CD4-positive, alpha-beta T cell (primary cell): ENCODE measurements around the gene FAM107B. TPM values are rescaled to one million over a fixed set of nuclear protein-coding genes. Genes with fewer than 3 reads are reported as not detected.

Experiments used
- ATAC-seq: fragments of 200-7000 bp; cut with Tn5 transposase; one replicate; pipeline ENCODE4 v1.10.0; 2022; ENCODE audit warnings: mild to moderate bottlenecking; ENCODE audit not compliant: poor library complexity
- CTCF ChIA-PET: fragments of 350-600 bp; sonication (Branson Sonifier 250); formaldehyde crosslinking; loops from one replicate; lab custom pipeline; 2021; ENCODE audit warnings: antibody characterized with exemption, inconsistent platforms; lab: Charles Lee
- POLR2A ChIA-PET: fragments of 350-600 bp; sonication (Branson Sonifier 250); formaldehyde crosslinking; loops from one replicate; lab custom pipeline; 2021; ENCODE audit warnings: antibody characterized with exemption, inconsistent platforms; lab: Charles Lee
- DNase-seq, 14 experiments: peaks; one replicate each; pipeline ENCODE4 v3.0.0-alpha.2; 2013 to 2020; ENCODE audit warnings: mixed read lengths in 2 of 14
- H3K27ac ChIP-seq, 2 donors: one replicate each; pipeline versions ENCODE4 v1.5.1 to v1.7.0; 2013; ENCODE audit warnings: low read length in 2 of 2, low read depth in 1 of 2, mild to moderate bottlenecking in 1 of 2
- H3K27me3 ChIP-seq, 2 experiments: 1 replicate in 1 of 2; 2 replicates in 1 of 2; pipeline versions ENCODE4 v1.6.1 to v1.7.0; 2013; ENCODE audit warnings: low read length in 2 of 2, control low read depth in 1 of 2, mild to moderate bottlenecking in 1 of 2, moderate library complexity in 1 of 2; ENCODE audit not compliant: insufficient read depth in 2 of 2, control insufficient read depth in 1 of 2
- H3K36me3 ChIP-seq: one replicate; pipeline ENCODE4 v1.6.1; 2013; ENCODE audit warnings: low read length, control low read depth; ENCODE audit not compliant: insufficient read depth
- H3K4me1 ChIP-seq: one replicate; pipeline ENCODE4 v1.6.1; 2013; ENCODE audit warnings: low read length, control low read depth; ENCODE audit not compliant: insufficient read depth
- H3K4me3 ChIP-seq: one replicate; pipeline ENCODE4 v1.5.1; 2013; ENCODE audit warnings: mild to moderate bottlenecking, low read length, moderate library complexity
- H3K9me3 ChIP-seq, 2 experiments: 1 replicate in 1 of 2; 2 replicates in 1 of 2; pipeline versions ENCODE4 v1.6.1 to v1.7.0; 2013; ENCODE audit warnings: low read length in 2 of 2, mild to moderate bottlenecking in 2 of 2, control low read depth in 1 of 2, moderate library complexity in 1 of 2; ENCODE audit not compliant: control insufficient read depth in 1 of 2, insufficient read depth in 1 of 2
- H3K27ac Mint-ChIP-seq: one replicate; pipeline ENCODE4 v1.8.0; 2020; ENCODE audit warnings: mixed read lengths
- H3K27me3 Mint-ChIP-seq: one replicate; pipeline ENCODE4 v1.8.0; 2021; ENCODE audit warnings: mixed read lengths
- H3K36me3 Mint-ChIP-seq: one replicate; pipeline ENCODE4 v1.8.0; 2021; ENCODE audit warnings: low read depth, mixed read lengths
- H3K4me1 Mint-ChIP-seq: one replicate; pipeline ENCODE4 v1.8.0; 2021; ENCODE audit warnings: low read depth, mixed read lengths
- H3K4me3 Mint-ChIP-seq: one replicate; pipeline ENCODE4 v1.8.0; 2020; ENCODE audit warnings: mild to moderate bottlenecking, mixed read lengths
- H3K9me3 Mint-ChIP-seq: one replicate; pipeline ENCODE4 v1.8.0; 2020; ENCODE audit warnings: mixed read lengths
- intact Hi-C, 2 experiments: fragments of 100-400 bp; cut with DNase I in 1 of 2; cut with micrococcal nuclease in 1 of 2; formaldehyde crosslinking; loops; one replicate each; pipeline versions ENCODE4 v1.15.1 to v1.9.0; 2023 to 2025; cut with DNase I, micrococcal nuclease
- total RNA-seq, 174 experiments: library from RNA in 2 of 174; stranded (reverse) in 2 of 174; gene quantifications; one replicate each; pipeline ENCODE4 v1.2.3 and lab custom pipeline; 2021 to 2026
- TF ChIP-seq, protein P1 (sequence below): fragments of 200-600 bp; IDR thresholded peaks from one replicate; pipeline ENCODE4 v1.8.0; 2022; ENCODE audit warnings: antibody characterized with exemption, mild to moderate bottlenecking

FAM107B gene
- total RNA-seq, 2 experiments from 2014 or later = 261 to 262 TPM

DNA sequence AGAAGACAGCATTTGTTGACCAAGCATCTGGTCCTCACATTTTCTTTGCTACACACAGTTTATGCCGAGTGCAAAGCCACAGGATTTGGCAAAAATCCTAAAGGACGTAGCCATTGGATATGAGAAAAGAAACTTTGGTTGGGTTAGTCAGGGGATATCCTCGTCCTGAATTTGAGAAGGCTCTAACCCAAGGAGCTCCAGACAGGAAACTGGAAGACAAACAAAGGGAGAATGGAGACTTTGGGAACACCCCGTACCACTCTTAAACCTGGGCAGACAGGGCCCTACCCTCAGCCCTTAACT lies 297.3 kb downstream of the FAM107B start:
- H3K27me3 ChIP-seq = peaks cover 6% of the 10 kb centered on the region in 2 experiments
- H3K27me3 Mint-ChIP-seq = peaks cover 4% of the 10 kb centered on the region
- ChIA-PET POLR2A (no interaction called here), CTCF (interaction anchor here (0.6 to 1.0 kb wide), 2 partner anchors 346 to 519 kb away, joined by 3 read pairs; no protein-coding TSS in a partner anchor)
- no peaks in the 10 kb centered on the region for H3K36me3 Mint-ChIP-seq
- DNase-seq = no peak
- ATAC-seq = no peak
- H3K27ac ChIP-seq = no peak overlapping the region
- no peaks in the 10 kb centered on the region for H3K9me3 Mint-ChIP-seq
- H3K36me3 ChIP-seq = no peaks in the 10 kb centered on the region
- H3K4me3 ChIP-seq = no peak overlapping the region
- H3K9me3 ChIP-seq = no peaks in the 10 kb centered on the region
- no peaks in the 10 kb centered on the region for H3K4me1 Mint-ChIP-seq
- no peaks in the 10 kb centered on the region for H3K4me1 ChIP-seq
- intact Hi-C loops = no loop called here
- TF ChIP-seq, protein P1, sequence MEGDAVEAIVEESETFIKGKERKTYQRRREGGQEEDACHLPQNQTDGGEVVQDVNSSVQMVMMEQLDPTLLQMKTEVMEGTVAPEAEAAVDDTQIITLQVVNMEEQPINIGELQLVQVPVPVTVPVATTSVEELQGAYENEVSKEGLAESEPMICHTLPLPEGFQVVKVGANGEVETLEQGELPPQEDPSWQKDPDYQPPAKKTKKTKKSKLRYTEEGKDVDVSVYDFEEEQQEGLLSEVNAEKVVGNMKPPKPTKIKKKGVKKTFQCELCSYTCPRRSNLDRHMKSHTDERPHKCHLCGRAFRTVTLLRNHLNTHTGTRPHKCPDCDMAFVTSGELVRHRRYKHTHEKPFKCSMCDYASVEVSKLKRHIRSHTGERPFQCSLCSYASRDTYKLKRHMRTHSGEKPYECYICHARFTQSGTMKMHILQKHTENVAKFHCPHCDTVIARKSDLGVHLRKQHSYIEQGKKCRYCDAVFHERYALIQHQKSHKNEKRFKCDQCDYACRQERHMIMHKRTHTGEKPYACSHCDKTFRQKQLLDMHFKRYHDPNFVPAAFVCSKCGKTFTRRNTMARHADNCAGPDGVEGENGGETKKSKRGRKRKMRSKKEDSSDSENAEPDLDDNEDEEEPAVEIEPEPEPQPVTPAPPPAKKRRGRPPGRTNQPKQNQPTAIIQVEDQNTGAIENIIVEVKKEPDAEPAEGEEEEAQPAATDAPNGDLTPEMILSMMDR = no peak
- no peak overlapping the region for H3K4me3 Mint-ChIP-seq
- no peak overlapping the region for H3K27ac Mint-ChIP-seq

DNA sequence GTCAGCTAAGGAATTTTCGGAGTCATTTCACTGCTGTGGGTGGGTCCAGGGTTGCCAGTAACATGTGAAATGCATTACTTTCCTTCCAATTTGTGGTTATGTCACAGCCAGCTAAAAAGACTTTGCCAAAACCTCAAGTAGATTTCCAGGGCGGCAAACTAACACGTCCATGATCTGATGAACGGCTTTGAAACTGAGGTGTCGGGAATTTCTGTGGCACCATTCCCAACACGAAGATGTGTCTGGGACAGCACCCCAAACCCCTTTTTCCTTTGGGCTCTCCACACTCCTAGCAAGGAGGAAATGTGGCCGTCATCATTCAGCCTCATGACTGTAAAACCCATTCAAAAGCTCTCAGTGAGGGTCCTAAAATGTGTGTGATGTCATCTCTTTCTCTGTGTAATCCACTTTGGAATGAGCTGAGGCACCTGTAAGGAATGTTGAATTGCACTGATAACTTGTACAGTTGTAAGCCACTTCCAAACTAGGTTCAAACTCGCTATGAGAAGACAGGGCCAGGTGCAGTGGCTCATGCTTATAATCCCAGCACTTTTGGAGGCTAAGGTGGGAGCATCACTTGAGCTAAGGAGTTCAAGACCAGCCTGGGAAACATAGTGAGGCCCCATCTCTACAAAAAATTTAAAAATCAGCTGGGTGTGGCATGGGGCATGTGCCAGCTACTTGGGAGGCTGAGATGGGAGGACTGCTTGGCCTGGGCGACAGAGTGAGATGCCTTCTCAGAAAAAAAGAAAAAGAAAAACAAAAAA lies 297.9 kb downstream of the FAM107B start:
- no peak overlapping the region for H3K4me3 Mint-ChIP-seq
- H3K9me3 ChIP-seq = no peaks in the 10 kb centered on the region
- no peaks in the 10 kb centered on the region for H3K9me3 Mint-ChIP-seq
- ATAC-seq (no peak), DNase-seq (no peak)
- ChIA-PET POLR2A (no interaction called here), CTCF (interaction anchor here (1.0 kb wide), 1 partner anchor 346 kb away, joined by 3 read pairs; no protein-coding TSS in a partner anchor)
- no peak overlapping the region for H3K27ac Mint-ChIP-seq
- TF ChIP-seq, protein P1 = no peak
- H3K27me3 Mint-ChIP-seq = peaks cover 8% of the 10 kb centered on the region
- H3K36me3 Mint-ChIP-seq = no peaks in the 10 kb centered on the region
- no peak overlapping the region for H3K4me3 ChIP-seq
- H3K27me3 ChIP-seq = peaks cover 6 to 9% of the 10 kb centered on the region in 2 experiments
- H3K4me1 ChIP-seq = no peaks in the 10 kb centered on the region
- no peak overlapping the region for H3K27ac ChIP-seq
- intact Hi-C loops = no loop called here
- H3K4me1 Mint-ChIP-seq = no peaks in the 10 kb centered on the region
- H3K36me3 ChIP-seq = no peaks in the 10 kb centered on the region

DNA sequence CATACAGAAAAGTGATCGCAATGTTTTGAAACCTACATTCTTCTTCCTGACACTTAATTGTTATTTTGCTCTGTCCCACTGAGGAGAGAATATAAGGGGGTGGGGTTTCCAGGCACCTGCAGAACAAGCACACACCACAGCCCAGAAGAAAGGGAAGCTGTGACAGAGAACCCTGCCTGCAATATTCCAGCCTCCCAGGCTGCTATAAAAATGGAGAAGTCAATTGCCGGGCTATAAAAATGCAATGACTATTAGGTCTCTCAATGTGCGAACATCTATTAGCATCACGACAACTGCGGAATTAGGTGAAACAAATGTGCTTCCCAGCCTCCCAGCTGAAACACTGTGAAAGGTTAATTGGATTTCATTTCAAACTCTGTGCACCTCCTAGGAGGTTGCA lies 298.7 kb downstream of the FAM107B start:
- CTCF ChIA-PET = no interaction called here
- Histone ChIP-seq H3K9me3 (no peaks in the 10 kb centered on the region), H3K4me1 (no peaks in the 10 kb centered on the region), H3K36me3 (no peaks in the 10 kb centered on the region), H3K4me3 (no peak overlapping the region), H3K27ac (no peak overlapping the region), H3K27me3 (peaks cover 6 to 9% of the 10 kb centered on the region in 2 experiments)
- ATAC-seq (no peak), DNase-seq (no peak)
- Mint-ChIP-seq H3K27me3 (peaks cover 10% of the 10 kb centered on the region), H3K4me1 (no peaks in the 10 kb centered on the region), H3K36me3 (no peaks in the 10 kb centered on the region), H3K27ac (no peak overlapping the region), H3K4me3 (no peak overlapping the region), H3K9me3 (no peaks in the 10 kb centered on the region)
- TF ChIP-seq, protein P1 = no peak
- intact Hi-C loops = no loop called here
- POLR2A ChIA-PET = no interaction called here
